ENCODE measurements around the gene TMOD3. TPM values are rescaled to one million over a fixed set of nuclear protein-coding genes. Genes with fewer than 3 reads are reported as not detected.

TMOD3 gene
- total RNA-seq, 4 donors from 2014 or later = 52.3 to 70.2 (median 62.5) TPM

GRCh38 chr15:51793521-51794305 lies 35.7 kb upstream of the TMOD3 start:
- H3K36me3 ChIP-seq = peaks cover 0 to 7% (median 5%) of the 10 kb centered on the region in 3 donors
- H3K9me3 ChIP-seq = no peaks in the 10 kb centered on the region
- no peak for DNase-seq
- 49 to 56% methylated on average over 4 of the region's 4 CpGs for WGBS, 2 donors
- H3K27ac ChIP-seq = no peak overlapping the region
- TF ChIP-seq CTCF (IDR thresholded peaks at IDR 0.05) (no peak), POLR2A (IDR thresholded peaks at IDR 0.05) (no peak)
- intact Hi-C loops (cut with DNase I) = loop anchor here (10.0 kb wide), 1 partner anchor 101 kb away; no protein-coding TSS in a partner anchor
- no peak overlapping the region for H3K4me3 ChIP-seq
- H3K4me1 ChIP-seq = peaks cover 0 to 10% (median 3%) of the 10 kb centered on the region in 3 donors
- no peaks in the 10 kb centered on the region for H3K27me3 ChIP-seq

GRCh38 chr15:51796847-51797401 lies 32.5 kb upstream of the TMOD3 start:
- no peak overlapping the region for H3K4me3 ChIP-seq
- no peak for DNase-seq
- no peaks in the 10 kb centered on the region for H3K9me3 ChIP-seq
- no peak overlapping the region for H3K27ac ChIP-seq
- H3K36me3 ChIP-seq = peaks cover 0 to 20% (median 8%) of the 10 kb centered on the region in 3 donors
- 82 to 83% methylated on average over 10 of the region's 10 CpGs for WGBS, 2 donors
- TF ChIP-seq POLR2A (IDR thresholded peaks at IDR 0.05) = no peak
- no peak for TF ChIP-seq CTCF (IDR thresholded peaks at IDR 0.05)
- no peaks in the 10 kb centered on the region for H3K27me3 ChIP-seq
- intact Hi-C loops (cut with DNase I) = loop anchor here (10.0 kb wide), 1 partner anchor 98 kb away; no protein-coding TSS in a partner anchor
- H3K4me1 ChIP-seq = peaks cover 0 to 18% (median 3%) of the 10 kb centered on the region in 3 donors

GRCh38 chr15:51798281-51798680 lies 31.2 kb upstream of the TMOD3 start:
- no peak for DNase-seq
- WGBS, 2 donors = 89 to 93% methylated on average over 1 of the region's 1 CpG
- H3K36me3 ChIP-seq = peaks cover 0 to 20% (median 8%) of the 10 kb centered on the region in 3 donors
- H3K4me3 ChIP-seq = no peak overlapping the region
- intact Hi-C loops (cut with DNase I) = loop anchor here (10.0 kb wide), 1 partner anchor 97 kb away; no protein-coding TSS in a partner anchor
- no peaks in the 10 kb centered on the region for H3K9me3 ChIP-seq
- H3K27me3 ChIP-seq = no peaks in the 10 kb centered on the region
- peaks cover 0 to 25% (median 2%) of the 10 kb centered on the region in 3 donors for H3K4me1 ChIP-seq
- no peak overlapping the region for H3K27ac ChIP-seq
- TF ChIP-seq CTCF (IDR thresholded peaks at IDR 0.05) = no peak

- intact Hi-C loops (cut with DNase I) = loop anchor here (10.0 kb wide), 1 partner anchor 95 kb away; no protein-coding TSS in a partner anchor
- no peaks in the 10 kb centered on the region for H3K9me3 ChIP-seq
- H3K4me3 ChIP-seq = no peak overlapping the region
- peaks cover 0 to 23% (median 8%) of the 10 kb centered on the region in 3 donors for H3K36me3 ChIP-seq
- H3K27ac ChIP-seq = no peak overlapping the region
- TF ChIP-seq CTCF (IDR thresholded peaks at IDR 0.05) (no peak), POLR2A (IDR thresholded peaks at IDR 0.05) (no peak)
- no peak for DNase-seq
- no peaks in the 10 kb centered on the region for H3K27me3 ChIP-seq
- H3K4me1 ChIP-seq = peaks cover 0 to 22% (median 0%) of the 10 kb centered on the region in 3 donors
- WGBS, 2 donors = 47 to 83% methylated on average over 4 to 6 of the region's 6 CpGs
These were observed 29.9 kb upstream of the TMOD3 start for GRCh38 chr15:51799282-51800252.

Measured in esophagus squamous epithelium (tissue), 5 donors.